ENCODE data around the gene YBX1.
"Not testable (repeated sequence)": the region's sequence is repeated elsewhere in the genome, so short reads cannot be mapped to it uniquely, and the experiment has no call there.

YBX1 gene

GRCh38 chr1:42690477-42691156 lies 8.4 kb downstream of the YBX1 start:
- no peak for DNase-seq (ENCODE audit: low spot score)

- DNase-seq (ENCODE audit: low spot score) = no peak
Observed at GRCh38 chr1:42691157-42691498, 8.9 kb downstream of the YBX1 start.

- DNase-seq (ENCODE audit: low spot score) = no peak
Observed at GRCh38 chr1:42692461-42692860, 10.2 kb downstream of the YBX1 start.

GRCh38 chr1:42692911-42693310 lies 10.7 kb downstream of the YBX1 start:
- DNase-seq (ENCODE audit: low spot score) = no peak

DNA sequence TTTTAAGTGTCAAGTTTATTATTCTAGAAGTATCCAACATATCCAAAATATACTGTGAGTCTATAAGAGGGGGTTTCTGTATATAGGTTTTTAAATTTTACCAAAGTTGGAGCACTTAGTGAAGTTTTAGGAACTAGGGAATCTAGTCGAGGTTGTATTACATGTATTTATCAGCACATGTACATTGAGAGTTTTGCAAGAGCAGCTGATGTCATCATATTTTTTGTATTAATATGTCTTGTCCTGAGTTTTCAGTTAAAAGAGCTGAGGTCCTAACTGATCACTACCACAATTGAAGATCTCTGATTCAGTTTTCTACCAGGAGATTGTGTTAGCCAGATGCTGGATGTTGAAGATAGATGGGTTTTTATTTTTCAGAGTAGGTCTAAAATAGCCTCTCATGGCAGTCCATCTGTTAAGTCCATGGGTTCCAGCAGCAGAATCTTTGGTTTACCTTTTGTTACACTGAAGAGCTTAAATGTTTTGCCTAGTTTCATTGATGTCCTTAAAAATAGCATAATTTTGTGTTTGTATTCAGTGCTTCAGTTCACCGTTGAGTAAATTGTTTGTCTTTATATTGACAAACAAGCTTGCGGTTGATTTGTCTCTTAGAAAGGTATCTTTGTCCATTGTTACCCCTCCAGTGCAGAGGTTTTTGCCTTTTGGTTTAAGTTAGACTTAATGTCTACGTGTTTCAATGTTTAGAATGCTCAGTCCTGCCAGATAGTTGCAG lies 16.0 kb downstream of the YBX1 start:
- no peak for DNase-seq (ENCODE audit: low spot score)

- no peak for DNase-seq (ENCODE audit: low spot score)
Observed at GRCh38 chr1:42700006-42700405, 17.8 kb downstream of the YBX1 start.

DNA sequence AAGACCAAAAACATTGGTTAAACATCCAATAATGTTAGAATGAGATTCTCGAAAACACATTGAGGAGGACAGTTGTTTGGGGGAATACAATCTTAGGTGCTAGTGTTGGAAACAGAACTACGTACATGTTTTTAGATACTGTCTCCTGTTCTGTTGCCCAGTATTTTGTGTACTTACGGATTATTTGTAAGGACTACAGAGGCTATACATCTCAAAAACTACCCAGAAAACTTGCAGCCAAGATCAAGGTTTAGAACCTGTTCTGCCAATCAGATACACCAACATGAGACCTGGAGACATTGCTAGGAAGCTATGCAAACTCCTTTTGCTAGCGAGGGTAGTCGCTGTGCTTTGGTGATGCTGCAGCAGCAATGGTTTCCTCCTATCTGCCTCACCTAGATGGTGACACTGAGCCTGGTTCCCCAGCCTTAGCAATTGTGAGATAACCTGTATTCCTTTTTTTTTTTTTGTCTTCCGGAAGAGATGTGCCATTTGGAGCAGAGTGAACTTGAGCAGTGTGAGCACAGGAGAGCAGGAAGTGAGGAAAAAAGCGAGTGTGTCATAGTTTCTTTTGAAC lies 21.8 kb downstream of the YBX1 start:
- no peak for DNase-seq (ENCODE audit: low spot score)

DNA sequence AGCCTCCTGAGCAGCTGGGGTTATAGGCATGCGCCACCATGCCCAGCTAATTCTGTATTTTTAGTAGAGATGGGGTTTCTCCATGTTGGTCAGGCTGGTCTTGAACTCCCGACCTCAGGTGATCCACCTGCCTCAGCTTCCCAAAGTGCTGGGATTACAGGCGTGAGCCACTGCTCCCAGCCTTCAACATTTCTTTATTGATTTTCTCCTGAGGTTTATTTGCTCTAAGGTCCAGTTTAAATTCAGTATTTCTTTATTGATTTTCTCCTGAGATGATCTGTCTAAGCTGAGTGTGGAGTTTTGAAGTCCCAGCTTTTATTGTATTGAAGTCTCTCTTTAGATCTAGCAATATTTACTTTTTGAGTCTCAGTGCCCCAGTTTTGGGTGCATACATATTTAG lies 30.6 kb downstream of the YBX1 start:
- not testable (repeated sequence) for DNase-seq (ENCODE audit: low spot score)

- DNase-seq (ENCODE audit: low spot score) = no peak
Observed at GRCh38 chr1:42713293-42713692, 31.1 kb downstream of the YBX1 start.

- DNase-seq (ENCODE audit: low spot score) = not testable (repeated sequence)
Observed at GRCh38 chr1:42714441-42714840, 32.2 kb downstream of the YBX1 start.

DNA sequence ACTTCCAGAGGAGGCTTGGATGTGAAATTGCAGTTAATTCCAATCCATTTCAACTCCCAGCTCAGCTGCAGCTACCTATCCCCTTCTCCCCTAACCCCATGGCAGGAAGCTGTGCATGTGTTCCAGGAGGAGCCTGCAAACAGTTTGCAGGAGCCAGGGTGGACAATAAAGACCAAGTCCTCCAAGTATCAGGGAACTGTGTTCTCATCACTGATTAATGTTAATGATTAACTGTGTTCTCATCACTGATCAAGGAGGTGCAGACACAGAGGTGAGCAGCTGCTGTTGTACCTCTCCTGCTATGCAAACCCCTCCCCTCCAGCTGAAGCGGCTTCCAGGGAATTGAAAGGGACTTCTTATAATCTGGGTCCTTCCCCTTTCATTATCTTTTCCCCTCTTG lies 38.6 kb downstream of the YBX1 start:
- no peak for DNase-seq (ENCODE audit: low spot score)

DNA sequence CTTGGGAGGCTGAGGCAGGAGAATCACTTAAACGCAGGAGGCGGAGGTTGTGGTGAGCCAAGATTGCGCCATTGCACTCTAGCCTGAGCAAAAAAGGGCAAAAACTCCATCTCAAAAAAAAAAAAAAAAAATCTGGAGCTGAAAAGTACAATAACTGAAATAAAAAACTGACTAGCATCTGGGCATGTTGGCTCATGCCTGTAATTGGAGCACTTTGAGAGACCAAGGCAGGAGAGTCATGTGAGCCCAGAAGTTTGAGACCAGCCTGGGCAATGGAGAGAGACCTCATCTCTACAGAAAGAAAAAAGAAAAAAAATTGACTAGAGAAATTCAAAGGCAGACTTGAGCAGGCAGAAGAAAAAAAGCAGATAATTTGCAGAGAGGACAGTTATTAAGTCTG lies 39.7 kb downstream of the YBX1 start:
- DNase-seq (ENCODE audit: low spot score) = no peak

DNA sequence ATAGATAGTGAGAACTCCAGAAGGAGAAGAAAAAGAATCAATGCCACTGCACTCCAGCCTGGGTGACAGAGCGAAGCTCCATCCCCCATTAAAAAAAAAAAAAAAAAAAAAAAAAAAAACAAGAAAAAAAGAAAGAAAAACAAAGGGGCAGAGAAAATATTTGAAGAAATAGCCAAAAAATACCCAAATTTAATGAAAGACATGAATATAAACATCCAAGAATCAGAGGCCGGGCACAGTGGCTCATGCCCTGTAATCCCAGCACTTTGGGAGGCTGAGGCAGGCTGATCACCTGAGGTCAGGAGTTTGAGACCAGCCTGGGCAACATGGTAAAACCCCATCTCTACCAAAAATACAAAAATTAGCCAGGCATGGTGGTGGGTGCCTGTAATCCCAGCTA lies 40.2 kb downstream of the YBX1 start:
- not testable (repeated sequence) for DNase-seq (ENCODE audit: low spot score)

- no peak for DNase-seq (ENCODE audit: low spot score)
Observed at GRCh38 chr1:42723511-42723910, 41.3 kb downstream of the YBX1 start.

- DNase-seq (ENCODE audit: low spot score) = not testable (repeated sequence)
Observed at GRCh38 chr1:42725820-42726219, 43.6 kb downstream of the YBX1 start.

DNA sequence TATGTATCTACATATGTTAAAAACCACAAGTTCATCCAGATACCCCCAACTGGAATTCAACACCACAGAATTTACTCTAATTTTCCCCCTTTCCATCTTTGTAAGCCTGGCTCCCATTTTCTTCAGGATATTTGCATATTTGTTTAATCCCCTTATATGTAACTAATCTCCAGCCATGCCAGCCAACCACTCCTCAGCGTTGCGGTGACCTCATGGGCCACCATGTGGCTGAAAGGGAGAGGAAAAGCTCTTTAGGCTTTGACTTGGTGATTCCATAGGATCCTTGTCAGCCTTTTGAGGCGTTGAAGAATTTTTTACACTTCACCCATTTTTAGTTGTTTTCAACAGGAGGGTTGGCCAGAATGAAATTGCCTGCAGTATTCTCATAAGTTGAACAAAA lies 47.8 kb downstream of the YBX1 start:
- no peak for DNase-seq (ENCODE audit: low spot score)

DNA sequence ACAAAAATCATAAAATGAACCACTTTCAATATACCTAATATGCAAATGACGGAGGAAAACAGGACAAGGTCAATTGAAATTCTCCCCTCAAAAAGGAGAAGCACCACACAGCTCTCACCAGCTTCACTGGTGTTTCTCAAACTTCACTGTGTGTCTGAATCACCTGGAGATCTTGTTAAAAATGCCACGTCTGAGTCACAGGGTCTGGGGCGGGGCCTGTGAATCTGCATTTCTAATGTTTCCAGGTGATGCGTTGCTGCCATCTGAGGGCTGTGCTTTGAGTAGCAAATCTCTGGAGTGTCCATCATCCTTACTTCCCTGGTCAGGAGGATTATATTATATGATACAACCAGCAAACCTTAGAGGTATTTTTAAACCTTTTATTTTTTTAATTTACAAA lies 48.8 kb downstream of the YBX1 start:
- DNase-seq (ENCODE audit: low spot score) = no peak

GRCh38 chr1:42731585-42731984 lies 49.4 kb downstream of the YBX1 start:
- no peak for DNase-seq (ENCODE audit: low spot score)

GRCh38 chr1:42732126-42732680 lies 50.0 kb downstream of the YBX1 start:
- DNase-seq (ENCODE audit: low spot score) = no peak

GRCh38 chr1:42733415-42734200 lies 51.4 kb downstream of the YBX1 start:
- DNase-seq (ENCODE audit: low spot score) = no peak

DNA sequence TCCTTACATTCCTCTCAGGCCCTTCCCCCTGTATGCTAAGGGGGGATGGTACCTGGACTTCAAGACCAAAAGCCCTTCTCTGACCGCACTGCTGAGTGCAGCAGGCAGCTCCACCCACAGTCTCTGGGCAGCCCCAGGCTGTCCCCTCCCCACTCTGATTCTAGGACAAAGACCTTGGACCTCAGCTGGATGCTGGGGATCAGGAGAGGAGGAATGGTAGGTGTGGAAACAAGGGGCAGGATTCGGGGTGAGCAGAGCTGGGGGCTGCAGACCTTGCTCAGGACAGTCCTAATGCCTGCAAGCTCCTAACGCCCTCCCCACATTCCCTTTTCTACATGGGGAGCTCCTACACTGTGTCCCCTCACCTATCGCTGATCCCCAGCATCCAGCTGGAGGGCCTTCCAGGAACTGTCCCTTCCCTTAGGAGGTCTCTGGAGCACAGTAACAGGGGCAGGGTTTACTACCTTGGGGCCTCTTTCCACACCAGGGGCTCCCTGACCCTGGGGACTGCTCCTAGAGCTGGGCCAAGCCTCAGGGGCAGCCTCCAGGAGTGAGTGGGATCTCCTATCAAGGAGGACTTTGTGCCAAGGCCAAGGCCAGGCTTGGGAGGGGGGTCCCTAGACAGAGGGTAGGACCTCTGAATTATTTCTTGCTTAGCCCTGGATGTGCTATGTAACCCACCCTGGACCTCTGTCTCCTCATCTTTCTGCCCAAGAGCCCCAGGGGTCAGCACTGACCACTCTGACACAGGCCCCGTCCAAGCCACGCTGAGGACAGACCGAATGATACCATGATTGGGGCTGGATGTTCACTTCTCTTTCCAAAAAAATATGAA lies 52.2 kb downstream of the YBX1 start:
- no peak for DNase-seq (ENCODE audit: low spot score)

GRCh38 chr1:42735056-42735455 lies 52.8 kb downstream of the YBX1 start:
- DNase-seq (ENCODE audit: low spot score) = no peak

Data from AG08395 (cell line).